Neural cell (in vitro differentiated cells): ENCODE data around the gene PDE11A.

Source experiments
- EP300 ChIP-seq: fragments of 450-650 bp; conservative IDR thresholded peaks from 2 replicates; pipeline ENCODE4 v1.6.1; 2014; ENCODE audit warnings: antibody characterized with exemption, mild to moderate bottlenecking, moderate library complexity; ENCODE audit not compliant: poor library complexity, severe bottlenecking
- EZH2 ChIP-seq: fragments of 200-600, 300-800 bp; shearing (Covaris generic), sonication (generic); IDR thresholded peaks from 2 replicates; pipeline ENCODE4 v1.6.1; 2014; ENCODE audit warnings: antibody characterized with exemption, low read length, borderline replicate concordance, mild to moderate bottlenecking; ENCODE audit not compliant: insufficient read depth, poor library complexity, severe bottlenecking
- POLR2AphosphoS5 ChIP-seq: IDR thresholded peaks from 2 replicates; pipeline ENCODE4 v1.6.1; 2012
- RAD21 ChIP-seq: fragments of 450-650 bp; conservative IDR thresholded peaks from 2 replicates; pipeline ENCODE4 v1.6.1; 2014; ENCODE audit warnings: antibody characterized with exemption, mild to moderate bottlenecking, moderate library complexity
- SMC3 ChIP-seq: fragments of 450-650 bp; conservative IDR thresholded peaks from 2 replicates; pipeline ENCODE4 v1.6.1; 2014; ENCODE audit warnings: antibody characterized with exemption, mild to moderate bottlenecking, moderate library complexity; ENCODE audit not compliant: poor library complexity
- TF ChIP-seq, protein P1 (sequence below): fragments of 450-650 bp; IDR thresholded peaks from 2 replicates; pipeline ENCODE4 v1.5.1; 2014; ENCODE audit warnings: antibody characterized with exemption, mild to moderate bottlenecking, moderate library complexity; ENCODE audit not compliant: poor library complexity, severe bottlenecking
- TF ChIP-seq, protein P2 (sequence below): IDR thresholded peaks from 2 replicates; pipeline ENCODE4 v1.6.1; 2012; ENCODE audit warnings: borderline replicate concordance

DNA sequence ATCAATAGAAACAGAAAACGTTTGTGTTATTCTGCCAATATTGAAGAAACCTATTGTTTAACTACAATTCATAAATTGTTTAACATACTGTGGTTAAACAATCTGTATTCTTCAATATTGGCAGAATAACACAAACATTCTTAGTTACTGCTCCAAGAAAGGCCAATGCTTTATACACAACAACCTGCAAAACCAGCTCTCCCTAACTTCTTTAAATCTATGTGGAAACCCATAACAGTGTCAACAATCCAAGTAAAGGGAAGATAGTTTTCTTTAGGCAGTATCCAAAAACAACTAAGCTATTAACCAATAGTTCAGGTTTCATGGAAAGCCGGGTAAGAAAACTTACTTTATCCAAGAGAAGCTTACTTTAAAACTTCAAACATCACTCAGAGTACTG, 33.5 kb upstream of the PDE11A start:
- TF ChIP-seq, protein P1, sequence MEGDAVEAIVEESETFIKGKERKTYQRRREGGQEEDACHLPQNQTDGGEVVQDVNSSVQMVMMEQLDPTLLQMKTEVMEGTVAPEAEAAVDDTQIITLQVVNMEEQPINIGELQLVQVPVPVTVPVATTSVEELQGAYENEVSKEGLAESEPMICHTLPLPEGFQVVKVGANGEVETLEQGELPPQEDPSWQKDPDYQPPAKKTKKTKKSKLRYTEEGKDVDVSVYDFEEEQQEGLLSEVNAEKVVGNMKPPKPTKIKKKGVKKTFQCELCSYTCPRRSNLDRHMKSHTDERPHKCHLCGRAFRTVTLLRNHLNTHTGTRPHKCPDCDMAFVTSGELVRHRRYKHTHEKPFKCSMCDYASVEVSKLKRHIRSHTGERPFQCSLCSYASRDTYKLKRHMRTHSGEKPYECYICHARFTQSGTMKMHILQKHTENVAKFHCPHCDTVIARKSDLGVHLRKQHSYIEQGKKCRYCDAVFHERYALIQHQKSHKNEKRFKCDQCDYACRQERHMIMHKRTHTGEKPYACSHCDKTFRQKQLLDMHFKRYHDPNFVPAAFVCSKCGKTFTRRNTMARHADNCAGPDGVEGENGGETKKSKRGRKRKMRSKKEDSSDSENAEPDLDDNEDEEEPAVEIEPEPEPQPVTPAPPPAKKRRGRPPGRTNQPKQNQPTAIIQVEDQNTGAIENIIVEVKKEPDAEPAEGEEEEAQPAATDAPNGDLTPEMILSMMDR = no peak
- TF ChIP-seq, protein P2, sequence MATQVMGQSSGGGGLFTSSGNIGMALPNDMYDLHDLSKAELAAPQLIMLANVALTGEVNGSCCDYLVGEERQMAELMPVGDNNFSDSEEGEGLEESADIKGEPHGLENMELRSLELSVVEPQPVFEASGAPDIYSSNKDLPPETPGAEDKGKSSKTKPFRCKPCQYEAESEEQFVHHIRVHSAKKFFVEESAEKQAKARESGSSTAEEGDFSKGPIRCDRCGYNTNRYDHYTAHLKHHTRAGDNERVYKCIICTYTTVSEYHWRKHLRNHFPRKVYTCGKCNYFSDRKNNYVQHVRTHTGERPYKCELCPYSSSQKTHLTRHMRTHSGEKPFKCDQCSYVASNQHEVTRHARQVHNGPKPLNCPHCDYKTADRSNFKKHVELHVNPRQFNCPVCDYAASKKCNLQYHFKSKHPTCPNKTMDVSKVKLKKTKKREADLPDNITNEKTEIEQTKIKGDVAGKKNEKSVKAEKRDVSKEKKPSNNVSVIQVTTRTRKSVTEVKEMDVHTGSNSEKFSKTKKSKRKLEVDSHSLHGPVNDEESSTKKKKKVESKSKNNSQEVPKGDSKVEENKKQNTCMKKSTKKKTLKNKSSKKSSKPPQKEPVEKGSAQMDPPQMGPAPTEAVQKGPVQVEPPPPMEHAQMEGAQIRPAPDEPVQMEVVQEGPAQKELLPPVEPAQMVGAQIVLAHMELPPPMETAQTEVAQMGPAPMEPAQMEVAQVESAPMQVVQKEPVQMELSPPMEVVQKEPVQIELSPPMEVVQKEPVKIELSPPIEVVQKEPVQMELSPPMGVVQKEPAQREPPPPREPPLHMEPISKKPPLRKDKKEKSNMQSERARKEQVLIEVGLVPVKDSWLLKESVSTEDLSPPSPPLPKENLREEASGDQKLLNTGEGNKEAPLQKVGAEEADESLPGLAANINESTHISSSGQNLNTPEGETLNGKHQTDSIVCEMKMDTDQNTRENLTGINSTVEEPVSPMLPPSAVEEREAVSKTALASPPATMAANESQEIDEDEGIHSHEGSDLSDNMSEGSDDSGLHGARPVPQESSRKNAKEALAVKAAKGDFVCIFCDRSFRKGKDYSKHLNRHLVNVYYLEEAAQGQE = no peak
- TF ChIP-seq RAD21 (no peak), EZH2 (no peak), EP300 (no peak), POLR2AphosphoS5 (no peak), SMC3 (no peak)
